Parathyroid adenoma (tissue), 2 donors: ENCODE results near the gene CASP14.

Source experiments
- H2AFZ ChIP-seq: fragments of 300-600 bp; sonication (generic); one replicate; pipeline ENCODE4 v1.7.0; 2017; ENCODE audit warnings: antibody characterized with exemption, mild to moderate bottlenecking
- H3K27ac ChIP-seq: fragments of 300-600 bp; sonication (generic); one replicate; pipeline ENCODE4 v1.7.0; 2017
- H3K27me3 ChIP-seq: fragments of 300-600 bp; sonication (generic); one replicate; pipeline ENCODE4 v1.7.0; 2017; ENCODE audit warnings: low read length; ENCODE audit not compliant: control insufficient read depth, insufficient read depth
- H3K36me3 ChIP-seq: fragments of 300-600 bp; sonication (generic); one replicate; pipeline ENCODE4 v1.7.0; 2017; ENCODE audit warnings: low read length; ENCODE audit not compliant: control insufficient read depth, insufficient read depth
- H3K4me1 ChIP-seq: fragments of 300-600 bp; sonication (generic); one replicate; pipeline ENCODE4 v1.7.0; 2017; ENCODE audit warnings: control low read depth
- H3K4me2 ChIP-seq: fragments of 300-600 bp; sonication (generic); one replicate; pipeline ENCODE4 v1.7.0; 2017; ENCODE audit warnings: low read length
- H3K4me3 ChIP-seq: fragments of 300-600 bp; sonication (generic); one replicate; pipeline ENCODE4 v1.7.0; 2017; ENCODE audit warnings: low read depth, low read length
- H3K79me2 ChIP-seq: fragments of 300-600 bp; sonication (generic); one replicate; pipeline ENCODE4 v1.7.0; 2017; ENCODE audit warnings: control low read depth
- H3K9ac ChIP-seq: fragments of 300-600 bp; sonication (generic); one replicate; pipeline ENCODE4 v1.7.0; 2017; ENCODE audit warnings: mild to moderate bottlenecking
- H3K9me3 ChIP-seq: fragments of 300-600 bp; sonication (generic); one replicate; pipeline ENCODE4 v1.7.0; 2017; ENCODE audit warnings: low read length; ENCODE audit not compliant: control insufficient read depth
- TF ChIP-seq, protein P1 (sequence below): fragments of 300-600 bp; sonication (generic); IDR thresholded peaks from one replicate; pipeline ENCODE4 v1.7.0; 2017; ENCODE audit warnings: antibody characterized with exemption, mild to moderate bottlenecking
- donor health status: primary hyperparathyroidism.

The CASP14 gene

DNA sequence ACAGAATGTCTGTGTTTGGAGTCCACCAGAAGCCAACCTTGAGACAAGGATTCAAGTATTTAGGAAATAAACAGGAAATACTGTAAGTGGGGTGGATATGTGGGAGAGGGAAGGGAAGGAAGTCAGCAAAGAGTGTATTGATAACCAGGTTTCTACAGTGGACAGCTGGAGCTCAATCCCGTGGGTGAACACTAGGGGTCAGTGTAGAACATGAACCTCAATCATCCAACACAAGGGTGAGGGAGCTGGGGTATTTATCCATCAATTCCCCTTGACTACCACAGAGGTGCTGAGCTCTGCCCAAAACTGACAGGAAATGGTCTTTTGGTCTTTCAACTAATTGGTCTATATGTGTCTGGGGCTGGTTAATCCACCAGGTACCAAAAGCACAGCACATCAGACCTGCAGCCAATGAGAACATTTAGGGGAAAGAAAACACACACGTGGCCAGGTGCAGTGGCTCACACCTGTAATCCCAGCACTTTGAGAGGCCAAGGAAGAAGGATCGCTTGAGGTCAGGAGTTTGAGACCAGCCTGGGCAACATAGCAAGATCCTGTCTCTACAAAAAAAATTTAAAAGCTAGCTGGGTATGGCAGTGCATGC, 52.3 kb downstream of the CASP14 start:
- no peak overlapping the region for H3K27ac ChIP-seq
- no peaks in the 10 kb centered on the region for H3K36me3 ChIP-seq
- H2AFZ ChIP-seq = no peak overlapping the region
- H3K9me3 ChIP-seq = no peaks in the 10 kb centered on the region
- H3K27me3 ChIP-seq = no peaks in the 10 kb centered on the region
- TF ChIP-seq, protein P1, sequence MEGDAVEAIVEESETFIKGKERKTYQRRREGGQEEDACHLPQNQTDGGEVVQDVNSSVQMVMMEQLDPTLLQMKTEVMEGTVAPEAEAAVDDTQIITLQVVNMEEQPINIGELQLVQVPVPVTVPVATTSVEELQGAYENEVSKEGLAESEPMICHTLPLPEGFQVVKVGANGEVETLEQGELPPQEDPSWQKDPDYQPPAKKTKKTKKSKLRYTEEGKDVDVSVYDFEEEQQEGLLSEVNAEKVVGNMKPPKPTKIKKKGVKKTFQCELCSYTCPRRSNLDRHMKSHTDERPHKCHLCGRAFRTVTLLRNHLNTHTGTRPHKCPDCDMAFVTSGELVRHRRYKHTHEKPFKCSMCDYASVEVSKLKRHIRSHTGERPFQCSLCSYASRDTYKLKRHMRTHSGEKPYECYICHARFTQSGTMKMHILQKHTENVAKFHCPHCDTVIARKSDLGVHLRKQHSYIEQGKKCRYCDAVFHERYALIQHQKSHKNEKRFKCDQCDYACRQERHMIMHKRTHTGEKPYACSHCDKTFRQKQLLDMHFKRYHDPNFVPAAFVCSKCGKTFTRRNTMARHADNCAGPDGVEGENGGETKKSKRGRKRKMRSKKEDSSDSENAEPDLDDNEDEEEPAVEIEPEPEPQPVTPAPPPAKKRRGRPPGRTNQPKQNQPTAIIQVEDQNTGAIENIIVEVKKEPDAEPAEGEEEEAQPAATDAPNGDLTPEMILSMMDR = peak; percentile 35
- H3K9ac ChIP-seq = no peak overlapping the region
- H3K4me2 ChIP-seq = no peak overlapping the region
- no peaks in the 10 kb centered on the region for H3K4me1 ChIP-seq
- H3K4me3 ChIP-seq = no peak overlapping the region
- no peaks in the 10 kb centered on the region for H3K79me2 ChIP-seq

DNA sequence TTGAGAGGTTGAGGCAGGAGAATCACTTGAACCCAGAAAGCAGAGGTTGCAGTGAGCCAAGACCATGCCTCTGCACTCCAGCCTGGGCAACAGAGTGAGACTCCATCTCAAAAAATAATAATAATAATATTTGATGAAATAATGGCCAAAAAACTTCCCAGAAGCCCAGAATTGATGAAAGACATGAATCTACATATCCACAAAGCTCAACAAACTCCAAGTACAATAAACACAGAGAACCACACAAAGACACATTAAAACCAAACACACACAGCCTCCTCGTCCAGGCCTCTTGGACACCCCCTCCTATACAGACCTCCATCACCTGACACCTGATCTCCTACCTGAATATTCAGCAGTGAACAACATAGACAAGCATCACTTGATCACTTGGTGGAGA, 54.7 kb downstream of the CASP14 start:
- no peak overlapping the region for H2AFZ ChIP-seq
- no peaks in the 10 kb centered on the region for H3K36me3 ChIP-seq
- H3K27ac ChIP-seq = no peak overlapping the region
- no peak overlapping the region for H3K4me2 ChIP-seq
- no peaks in the 10 kb centered on the region for H3K79me2 ChIP-seq
- H3K9me3 ChIP-seq = no peaks in the 10 kb centered on the region
- TF ChIP-seq, protein P1 = no peak
- H3K27me3 ChIP-seq = no peaks in the 10 kb centered on the region
- H3K4me1 ChIP-seq = peaks cover 5% of the 10 kb centered on the region
- H3K4me3 ChIP-seq = no peak overlapping the region
- no peak overlapping the region for H3K9ac ChIP-seq

DNA sequence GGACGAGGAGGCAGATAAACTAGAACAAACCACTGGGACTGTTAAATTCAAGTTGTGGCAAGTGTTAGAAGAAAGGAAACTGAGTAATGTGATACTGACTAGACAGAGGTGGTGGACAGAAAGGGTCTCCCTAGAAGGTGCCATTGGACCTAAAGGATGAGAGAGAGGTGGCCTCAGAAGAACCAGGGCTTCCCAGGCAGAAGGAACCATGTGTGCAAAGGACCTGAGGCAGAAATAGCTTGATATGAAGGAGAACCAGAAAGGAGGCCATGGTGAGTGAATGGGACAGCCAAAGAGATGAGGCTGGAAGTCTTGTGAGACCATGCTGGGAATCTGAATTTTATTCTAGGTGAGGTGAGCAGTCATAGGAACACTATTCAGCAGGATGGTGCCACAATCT, 55.1 kb downstream of the CASP14 start:
- Histone ChIP-seq H3K27me3 (no peaks in the 10 kb centered on the region), H3K4me1 (peaks cover 5% of the 10 kb centered on the region), H3K9ac (no peak overlapping the region), H3K79me2 (no peaks in the 10 kb centered on the region), H3K9me3 (no peaks in the 10 kb centered on the region), H3K27ac (no peak overlapping the region), H3K36me3 (no peaks in the 10 kb centered on the region), H2AFZ (no peak overlapping the region), H3K4me2 (no peak overlapping the region), H3K4me3 (no peak overlapping the region)
- TF ChIP-seq, protein P1 = no peak

DNA sequence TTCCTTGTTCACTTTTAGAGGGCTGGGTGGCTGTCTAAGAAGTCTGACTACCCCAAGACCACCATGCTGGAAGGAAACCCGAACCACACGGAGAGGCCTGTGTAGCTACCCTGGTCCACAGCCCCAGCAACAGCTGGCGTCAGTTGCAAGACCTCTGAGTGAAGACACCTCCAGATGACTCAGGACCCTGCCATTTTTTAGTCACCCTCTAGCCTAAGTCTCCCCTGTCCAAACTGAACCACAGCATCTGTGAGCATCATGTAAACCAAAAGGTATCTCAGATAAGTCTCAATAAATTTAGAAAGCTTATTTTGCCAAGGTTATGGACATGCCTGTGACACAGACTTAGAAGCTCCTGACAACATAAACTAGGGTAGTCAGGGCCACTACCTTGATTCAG, 55.8 kb downstream of the CASP14 start:
- Histone ChIP-seq H3K9ac (no peak overlapping the region), H3K79me2 (no peaks in the 10 kb centered on the region), H2AFZ (no peak overlapping the region), H3K27ac (no peak overlapping the region), H3K4me2 (no peak overlapping the region), H3K27me3 (no peaks in the 10 kb centered on the region), H3K4me1 (peaks cover 5% of the 10 kb centered on the region), H3K36me3 (no peaks in the 10 kb centered on the region), H3K4me3 (no peak overlapping the region), H3K9me3 (no peaks in the 10 kb centered on the region)
- TF ChIP-seq, protein P1 = no peak
